ENCODE measurements around the gene ADARB2. TPM values are rescaled to one million over a fixed set of nuclear protein-coding genes. Genes with fewer than 3 reads are reported as not detected.

The ADARB2 gene
- total and polyA plus RNA-seq, 2 donors (not counting 1 experiment from before 2014, with no cell fraction given): not detected

- Histone ChIP-seq H3K27ac (ENCODE audit: insufficient read depth, low read length) (no peak overlapping the region), H4K20me1 (ENCODE audit: control insufficient read depth, extremely low read depth, insufficient read depth, low read length) (no peaks in the 10 kb centered on the region), H3K27me3 (ENCODE audit: control insufficient read depth, insufficient read depth, low read length) (no peaks in the 10 kb centered on the region), H3K9ac (ENCODE audit: insufficient read depth, low read length) (no peak overlapping the region), H3K9me3 (ENCODE audit: control insufficient read depth, insufficient read depth, low read depth, low read length) (peaks cover 2% of the 10 kb centered on the region), H3K4me3 (replicated peaks in 1 of 4; ENCODE audit: control extremely low read depth in 1 of 4, insufficient read depth in 1 of 4, low read depth in 3 of 4, low read length in 4 of 4) (no peak overlapping the region), H3K36me3 (ENCODE audit: control insufficient read depth, insufficient read depth, low read length) (no peaks in the 10 kb centered on the region), H2AFZ (ENCODE audit: low read length) (no peak overlapping the region), H3K4me1 (ENCODE audit: control insufficient read depth, extremely low read depth, insufficient read depth, low read length) (no peaks in the 10 kb centered on the region), H3K79me2 (ENCODE audit: control insufficient read depth, insufficient read depth, low read length) (no peaks in the 10 kb centered on the region), H3K4me2 (ENCODE audit: extremely low read depth, insufficient read depth, low read length) (no peak overlapping the region)
- DNase-seq (ENCODE audit: low read depth in 2 of 2): no peak
- TF ChIP-seq, protein P1, sequence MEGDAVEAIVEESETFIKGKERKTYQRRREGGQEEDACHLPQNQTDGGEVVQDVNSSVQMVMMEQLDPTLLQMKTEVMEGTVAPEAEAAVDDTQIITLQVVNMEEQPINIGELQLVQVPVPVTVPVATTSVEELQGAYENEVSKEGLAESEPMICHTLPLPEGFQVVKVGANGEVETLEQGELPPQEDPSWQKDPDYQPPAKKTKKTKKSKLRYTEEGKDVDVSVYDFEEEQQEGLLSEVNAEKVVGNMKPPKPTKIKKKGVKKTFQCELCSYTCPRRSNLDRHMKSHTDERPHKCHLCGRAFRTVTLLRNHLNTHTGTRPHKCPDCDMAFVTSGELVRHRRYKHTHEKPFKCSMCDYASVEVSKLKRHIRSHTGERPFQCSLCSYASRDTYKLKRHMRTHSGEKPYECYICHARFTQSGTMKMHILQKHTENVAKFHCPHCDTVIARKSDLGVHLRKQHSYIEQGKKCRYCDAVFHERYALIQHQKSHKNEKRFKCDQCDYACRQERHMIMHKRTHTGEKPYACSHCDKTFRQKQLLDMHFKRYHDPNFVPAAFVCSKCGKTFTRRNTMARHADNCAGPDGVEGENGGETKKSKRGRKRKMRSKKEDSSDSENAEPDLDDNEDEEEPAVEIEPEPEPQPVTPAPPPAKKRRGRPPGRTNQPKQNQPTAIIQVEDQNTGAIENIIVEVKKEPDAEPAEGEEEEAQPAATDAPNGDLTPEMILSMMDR (conservative IDR thresholded peaks at IDR 0.05 in 1 of 2, IDR thresholded peaks at IDR 0.05 in 1 of 2; ENCODE audit: low read depth in 1 of 2, low read length in 2 of 2): no peak
- no peak for TF ChIP-seq EZH2 (IDR thresholded peaks at IDR 0.05; ENCODE audit: low read length, missing control alignments)
Observed at GRCh38 chr10:1422275-1422674, 315.1 kb downstream of the ADARB2 start.

DNA sequence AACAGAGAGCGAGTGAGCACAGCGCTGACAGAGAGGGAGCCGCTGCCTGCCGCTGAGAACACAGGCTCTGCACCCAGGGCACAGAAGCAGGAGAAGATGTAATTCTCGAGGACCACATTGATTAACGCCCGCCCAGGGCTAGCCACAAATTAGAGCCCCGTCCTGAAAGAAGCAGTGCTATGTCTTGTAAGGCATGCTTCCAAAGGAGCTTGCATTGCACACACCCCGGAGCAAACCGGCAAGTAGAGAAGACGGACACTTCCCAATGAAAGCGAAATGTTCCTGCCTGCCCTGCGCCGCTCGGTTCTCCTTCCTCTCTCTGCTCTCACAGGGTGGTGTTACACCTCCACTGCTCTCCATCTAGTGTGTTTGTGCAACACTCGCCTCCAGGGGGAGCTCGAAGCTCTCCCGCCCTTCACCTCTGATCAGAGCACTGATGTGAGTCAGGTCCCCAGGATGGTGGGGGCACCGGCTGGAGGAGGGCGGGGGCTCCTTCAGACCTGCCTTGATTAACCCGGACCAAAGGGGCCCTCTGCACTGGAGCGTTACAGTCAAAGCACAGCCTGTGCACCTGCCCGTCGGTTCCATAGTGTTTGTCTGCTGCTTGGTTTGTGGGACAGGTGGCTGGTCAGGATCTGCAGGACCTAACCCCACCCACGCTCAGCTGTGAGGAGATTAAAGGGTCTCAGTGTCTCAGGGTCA is 316.5 kb downstream of the ADARB2 start:
- H2AFZ ChIP-seq (ENCODE audit: low read length): no peak overlapping the region
- no peaks in the 10 kb centered on the region for H3K36me3 ChIP-seq (ENCODE audit: control insufficient read depth, insufficient read depth, low read length)
- no peaks in the 10 kb centered on the region for H3K27me3 ChIP-seq (ENCODE audit: control insufficient read depth, insufficient read depth, low read length)
- no peak overlapping the region for H3K4me2 ChIP-seq (ENCODE audit: extremely low read depth, insufficient read depth, low read length)
- no peaks in the 10 kb centered on the region for H4K20me1 ChIP-seq (ENCODE audit: control insufficient read depth, extremely low read depth, insufficient read depth, low read length)
- peak in 1 of 2 donors; percentile 2 for DNase-seq (ENCODE audit: low read depth in 2 of 2)
- peaks cover 2% of the 10 kb centered on the region for H3K9me3 ChIP-seq (ENCODE audit: control insufficient read depth, insufficient read depth, low read depth, low read length)
- H3K4me3 ChIP-seq (replicated peaks in 1 of 4; ENCODE audit: control extremely low read depth in 1 of 4, insufficient read depth in 1 of 4, low read depth in 3 of 4, low read length in 4 of 4): no peak overlapping the region
- TF ChIP-seq, protein P1 (conservative IDR thresholded peaks at IDR 0.05 in 1 of 2, IDR thresholded peaks at IDR 0.05 in 1 of 2; ENCODE audit: low read depth in 1 of 2, low read length in 2 of 2): peak in 1 of 2 donors; percentile 31
- no peak for TF ChIP-seq EZH2 (IDR thresholded peaks at IDR 0.05; ENCODE audit: low read length, missing control alignments)
- H3K9ac ChIP-seq (ENCODE audit: insufficient read depth, low read length): no peak overlapping the region
- H3K79me2 ChIP-seq (ENCODE audit: control insufficient read depth, insufficient read depth, low read length): no peaks in the 10 kb centered on the region
- no peaks in the 10 kb centered on the region for H3K4me1 ChIP-seq (ENCODE audit: control insufficient read depth, extremely low read depth, insufficient read depth, low read length)
- no peak overlapping the region for H3K27ac ChIP-seq (ENCODE audit: insufficient read depth, low read length)

- H3K4me3 ChIP-seq (replicated peaks in 1 of 4; ENCODE audit: control extremely low read depth in 1 of 4, insufficient read depth in 1 of 4, low read depth in 3 of 4, low read length in 4 of 4): no peak overlapping the region
- H3K4me2 ChIP-seq (ENCODE audit: extremely low read depth, insufficient read depth, low read length): no peak overlapping the region
- H3K79me2 ChIP-seq (ENCODE audit: control insufficient read depth, insufficient read depth, low read length): no peaks in the 10 kb centered on the region
- no peaks in the 10 kb centered on the region for H3K27me3 ChIP-seq (ENCODE audit: control insufficient read depth, insufficient read depth, low read length)
- no peaks in the 10 kb centered on the region for H3K4me1 ChIP-seq (ENCODE audit: control insufficient read depth, extremely low read depth, insufficient read depth, low read length)
- no peak for TF ChIP-seq EZH2 (IDR thresholded peaks at IDR 0.05; ENCODE audit: low read length, missing control alignments)
- TF ChIP-seq, protein P1 (conservative IDR thresholded peaks at IDR 0.05 in 1 of 2, IDR thresholded peaks at IDR 0.05 in 1 of 2; ENCODE audit: low read depth in 1 of 2, low read length in 2 of 2): no peak
- peaks cover 2% of the 10 kb centered on the region for H3K9me3 ChIP-seq (ENCODE audit: control insufficient read depth, insufficient read depth, low read depth, low read length)
- no peak overlapping the region for H3K27ac ChIP-seq (ENCODE audit: insufficient read depth, low read length)
- no peak for DNase-seq (ENCODE audit: low read depth in 2 of 2)
- H3K36me3 ChIP-seq (ENCODE audit: control insufficient read depth, insufficient read depth, low read length): no peaks in the 10 kb centered on the region
- H2AFZ ChIP-seq (ENCODE audit: low read length): no peak overlapping the region
- H4K20me1 ChIP-seq (ENCODE audit: control insufficient read depth, extremely low read depth, insufficient read depth, low read length): no peaks in the 10 kb centered on the region
- no peak overlapping the region for H3K9ac ChIP-seq (ENCODE audit: insufficient read depth, low read length)
Observed at GRCh38 chr10:1419796-1420610, 317.3 kb downstream of the ADARB2 start.
